UCSD-AML1 (cell line): ENCODE results near the gene ANAPC1.
"Not testable (repeated sequence)": the region's sequence is repeated elsewhere in the genome, so short reads cannot be mapped to it uniquely, and the experiment has no call there.

ENCODE experiments used
- DNase-seq: peaks from one replicate; lab custom pipeline; 2025; ENCODE audit not compliant: unreplicated experiment; lab: John Stamatoyannopoulos, UW

ANAPC1 gene

DNA sequence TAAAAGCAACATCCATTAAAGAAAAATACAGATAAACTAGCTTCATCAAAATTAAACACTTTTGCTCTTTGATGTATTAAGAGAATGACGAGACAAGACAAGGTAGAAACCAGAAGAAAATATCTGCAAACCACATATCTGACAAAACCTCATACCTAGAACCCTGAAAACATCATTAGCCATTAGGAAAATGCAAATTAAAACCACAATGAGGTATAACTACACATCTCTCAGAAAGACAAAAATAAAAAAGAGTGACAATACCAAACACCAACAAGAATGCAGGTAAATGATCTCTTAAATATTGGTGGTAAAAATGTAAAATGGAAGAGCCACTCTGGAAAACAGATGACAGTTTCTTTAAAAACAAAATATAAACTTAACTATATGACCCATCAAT, 53.5 kb downstream of the ANAPC1 start:
- DNase-seq = not testable (repeated sequence)

DNA sequence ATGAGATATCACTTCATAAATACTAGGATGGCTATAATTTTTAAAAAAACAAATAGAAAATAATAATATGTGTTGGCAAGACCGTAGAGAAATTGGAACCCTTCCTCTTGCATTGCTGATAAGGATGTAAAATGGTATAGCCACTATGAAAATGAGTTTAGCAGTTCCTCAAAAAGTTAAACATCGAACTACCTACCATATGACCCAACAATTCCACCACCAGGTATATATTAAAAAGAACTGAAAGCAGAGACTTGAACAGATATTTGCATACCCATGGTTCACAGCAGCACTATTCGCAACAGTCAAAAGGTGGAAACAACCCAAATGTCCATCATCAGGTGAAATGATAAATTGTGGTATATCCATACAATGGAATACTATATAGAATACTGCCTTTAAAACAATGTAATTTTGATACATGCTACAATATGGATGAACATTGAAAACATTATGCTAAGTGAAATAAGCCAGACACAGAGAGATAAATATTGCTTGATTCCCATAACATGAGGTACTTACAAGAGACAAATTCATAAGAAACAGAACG, 55.7 kb downstream of the ANAPC1 start:
- not testable (repeated sequence) for DNase-seq

DNA sequence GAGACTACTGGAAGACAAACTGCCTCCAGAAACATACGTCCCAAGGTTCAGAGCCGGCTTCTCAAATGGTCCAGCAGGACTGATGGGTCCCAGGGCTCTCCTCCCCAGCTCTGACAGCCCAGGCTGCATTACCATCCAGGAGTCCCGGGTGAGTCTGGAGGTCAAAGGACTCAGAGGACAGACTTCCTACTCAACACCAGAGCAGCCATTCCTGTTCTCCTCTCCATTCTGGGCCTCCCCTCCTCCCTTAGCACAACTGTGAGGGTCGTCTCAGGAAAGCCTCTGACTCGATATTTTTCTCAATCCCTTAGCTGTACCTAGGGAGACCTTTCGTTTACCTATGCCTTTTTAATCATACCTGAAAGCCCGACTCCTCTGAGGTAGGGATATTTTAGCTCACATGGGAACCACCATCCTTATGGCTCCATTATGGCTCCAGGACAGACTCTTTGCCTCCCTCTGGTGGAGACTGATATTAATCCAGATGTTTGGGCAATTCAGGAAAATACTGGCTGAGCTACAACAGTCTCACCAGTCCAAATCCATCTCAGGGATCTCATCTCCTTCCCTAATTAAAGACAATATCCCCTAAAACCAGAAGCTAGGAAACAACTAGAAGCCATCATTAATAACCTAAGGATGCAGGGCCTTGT, 70.9 kb downstream of the ANAPC1 start:
- DNase-seq = not testable (repeated sequence)

DNA sequence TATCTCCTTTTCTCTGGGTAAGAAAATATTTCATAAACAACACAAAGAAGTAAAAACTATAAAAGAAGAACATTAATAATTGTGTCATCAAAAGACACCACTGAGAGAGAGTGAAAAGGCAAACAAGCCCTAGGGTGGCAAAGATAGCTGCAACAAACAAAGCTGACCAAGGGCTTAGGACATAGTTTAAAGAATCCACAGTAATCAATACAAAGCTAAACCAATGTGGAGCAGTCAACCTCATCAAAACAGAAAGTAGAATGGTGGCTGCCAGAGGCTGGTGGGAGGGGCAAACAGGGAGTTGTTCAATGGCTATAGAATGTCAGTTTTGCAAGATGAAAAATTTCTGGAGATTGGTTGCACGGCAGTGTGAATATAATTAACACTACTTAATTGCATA, 93.4 kb downstream of the ANAPC1 start:
- DNase-seq = not testable (repeated sequence)

- not testable (repeated sequence) for DNase-seq
Observed at GRCh38 chr2:111784081-111784480, 99.9 kb downstream of the ANAPC1 start.

- DNase-seq = not testable (repeated sequence)
Observed at GRCh38 chr2:111782195-111782594, 101.8 kb downstream of the ANAPC1 start.

DNA sequence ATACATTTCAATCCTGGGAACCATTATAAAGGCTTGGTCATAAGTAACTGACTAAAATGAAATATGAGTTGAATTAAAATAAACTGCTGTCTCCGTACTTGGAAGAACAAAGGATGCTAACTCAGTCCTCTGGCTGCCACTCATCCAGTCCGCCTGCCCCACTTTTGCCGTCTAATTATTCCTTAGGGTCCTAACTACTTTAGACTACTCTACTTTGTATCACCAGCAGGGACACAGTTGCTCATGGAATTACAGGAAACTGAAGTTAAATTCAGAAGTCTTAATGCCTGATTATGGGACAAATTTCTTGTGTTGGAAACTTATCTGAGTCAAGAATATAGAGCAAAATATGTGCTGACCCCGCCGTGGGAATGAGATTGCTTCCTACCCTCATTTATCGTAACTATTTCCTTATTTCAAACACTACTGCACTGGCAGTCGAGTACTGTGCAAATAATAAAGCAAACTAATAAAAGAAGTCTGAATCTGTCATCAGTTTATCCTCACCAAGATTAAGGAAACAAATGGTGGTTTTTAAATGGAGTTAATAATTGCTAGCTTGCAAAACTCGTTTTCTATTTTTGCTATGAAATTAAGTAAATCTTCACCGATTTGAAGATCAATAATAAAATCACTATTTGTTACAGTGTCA, 102.4 kb downstream of the ANAPC1 start:
- DNase-seq = not testable (repeated sequence)

DNA sequence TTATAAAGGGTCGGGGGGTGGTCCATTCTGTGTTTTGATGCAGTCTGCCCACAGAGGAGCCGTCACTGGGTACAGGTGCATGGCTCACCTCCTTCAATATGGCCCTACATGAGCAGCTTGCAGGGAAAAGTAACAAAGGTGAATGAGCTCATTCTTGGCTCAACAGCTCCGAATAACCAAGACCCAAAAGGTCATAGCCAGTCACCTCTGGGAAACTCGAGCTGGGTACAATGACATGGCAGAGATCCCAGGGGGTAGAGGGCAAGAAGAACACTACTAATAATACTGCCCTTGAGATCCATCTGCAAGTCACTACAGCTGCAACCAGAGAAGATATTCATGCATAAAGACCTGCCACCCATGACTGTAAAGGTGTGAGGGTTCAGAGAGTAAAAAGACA, 106.8 kb downstream of the ANAPC1 start:
- not testable (repeated sequence) for DNase-seq

GRCh38 chr2:111776296-111776695, 107.7 kb downstream of the ANAPC1 start:
- DNase-seq = not testable (repeated sequence)

GRCh38 chr2:111772180-111772579, 111.8 kb downstream of the ANAPC1 start:
- DNase-seq = not testable (repeated sequence)

DNA sequence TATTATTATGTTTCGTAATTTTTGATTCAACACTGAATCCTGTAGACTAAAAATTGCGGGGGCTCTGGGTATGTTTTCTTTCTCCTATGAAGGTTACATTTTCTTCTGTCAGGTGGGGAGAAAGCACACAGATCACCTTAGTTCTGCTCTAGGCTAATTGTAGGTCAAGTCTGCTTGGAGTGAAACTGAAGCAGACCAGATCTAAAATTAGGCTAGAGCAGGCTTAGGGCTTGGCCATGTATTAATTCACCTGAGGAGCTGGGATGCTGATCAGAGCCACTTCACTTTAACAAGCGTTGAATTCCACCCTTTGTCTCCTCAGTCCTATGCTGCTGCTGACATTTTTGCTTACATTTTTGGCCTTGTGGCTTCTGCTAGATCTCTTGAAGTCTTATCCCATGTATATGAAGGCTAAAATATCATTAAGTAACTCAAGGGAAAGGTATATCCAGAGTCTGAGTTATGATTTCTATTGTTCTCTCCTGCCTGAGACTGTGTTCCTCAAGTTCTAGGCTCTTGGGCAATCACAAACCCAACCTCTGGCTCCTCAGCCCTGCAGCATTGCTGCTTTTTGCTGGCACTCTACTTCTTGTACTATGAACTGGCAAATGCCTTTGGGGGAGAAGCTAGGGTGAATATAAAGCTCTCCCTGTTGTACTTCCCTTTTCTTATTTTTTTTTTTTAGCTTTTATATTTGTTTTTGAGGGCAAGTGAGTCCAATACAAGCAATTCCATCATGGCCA, 112.9 kb downstream of the ANAPC1 start:
- DNase-seq = not testable (repeated sequence)

DNA sequence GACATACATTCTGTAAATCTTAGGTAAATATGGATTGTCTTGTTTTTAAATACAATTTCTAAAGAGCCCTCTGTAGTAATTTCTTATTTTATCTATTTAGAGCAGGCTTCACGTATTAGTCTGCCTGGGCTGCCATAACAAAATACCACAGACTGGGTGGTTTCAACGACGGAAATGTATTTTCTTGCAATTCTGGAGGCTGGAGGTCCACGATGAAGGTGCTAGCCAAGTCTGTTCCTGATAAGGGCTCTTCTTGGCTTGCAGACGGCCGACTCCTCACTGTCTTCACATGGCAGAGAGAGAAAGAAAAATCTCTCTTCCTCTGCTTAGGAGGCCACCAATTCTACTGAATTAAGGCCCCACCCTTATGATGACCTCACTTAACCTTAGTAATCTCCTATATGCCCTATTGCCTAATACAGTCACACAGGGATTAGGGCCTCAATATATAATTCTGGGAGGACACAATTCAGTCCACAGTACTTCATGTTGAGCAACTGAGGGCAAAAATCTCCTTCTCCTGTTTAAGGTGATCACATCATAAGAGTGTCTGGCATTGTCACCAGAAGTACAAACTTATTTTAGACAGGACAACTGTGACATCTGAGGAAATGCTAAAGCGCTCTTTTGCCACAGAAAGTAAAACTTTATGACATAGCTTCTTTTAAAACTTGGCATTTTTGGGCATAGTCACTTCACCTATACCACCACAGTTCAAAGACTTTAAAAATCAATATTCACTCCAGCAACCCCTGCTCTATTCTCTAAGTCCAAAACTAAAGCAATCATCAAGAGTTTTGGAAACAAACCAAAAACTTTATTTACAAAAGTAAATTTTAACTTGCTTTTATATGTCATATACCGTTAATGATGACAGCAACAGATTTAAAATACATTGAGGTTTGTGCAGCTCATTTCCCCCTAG, 115.5 kb downstream of the ANAPC1 start:
- not testable (repeated sequence) for DNase-seq

DNA sequence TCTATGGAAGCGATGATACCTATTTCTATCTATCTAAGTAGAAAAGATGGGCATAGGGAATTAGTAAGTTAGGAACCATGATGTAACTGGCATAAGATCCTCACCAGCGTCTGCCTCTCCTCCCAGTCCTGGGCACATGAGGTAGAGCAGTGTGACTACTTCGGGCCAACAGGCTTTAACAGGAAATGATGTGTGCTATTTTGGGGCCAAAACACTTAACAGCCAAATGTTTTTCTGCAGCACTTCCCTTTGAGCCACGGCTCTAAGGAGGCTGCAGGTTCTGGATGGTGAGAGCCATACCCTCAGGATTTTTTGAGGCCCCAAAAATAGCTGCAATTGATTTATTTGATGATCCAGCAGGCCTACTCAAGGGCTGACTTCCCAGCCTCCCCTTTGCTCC, 116.9 kb downstream of the ANAPC1 start:
- DNase-seq = not testable (repeated sequence)

DNA sequence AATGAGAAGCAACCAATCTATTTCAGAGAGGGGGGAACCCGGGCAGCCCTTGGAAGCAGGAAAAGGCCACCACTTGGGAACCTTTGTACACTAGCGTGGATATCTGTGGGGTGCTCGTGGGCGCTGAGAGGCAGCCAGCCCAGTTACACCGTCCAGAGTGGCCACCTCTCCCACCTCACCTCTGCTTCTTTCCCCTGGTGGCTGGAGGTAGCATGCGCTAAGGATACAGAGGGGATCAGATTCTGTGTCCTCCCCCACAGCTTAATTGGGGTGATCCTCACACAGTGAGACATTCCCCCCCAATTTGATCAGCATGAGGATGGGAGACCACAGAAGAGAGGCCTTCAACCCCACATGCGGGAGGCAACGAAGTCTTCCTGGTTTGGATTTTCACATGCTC, 117.7 kb downstream of the ANAPC1 start:
- DNase-seq = not testable (repeated sequence)

DNA sequence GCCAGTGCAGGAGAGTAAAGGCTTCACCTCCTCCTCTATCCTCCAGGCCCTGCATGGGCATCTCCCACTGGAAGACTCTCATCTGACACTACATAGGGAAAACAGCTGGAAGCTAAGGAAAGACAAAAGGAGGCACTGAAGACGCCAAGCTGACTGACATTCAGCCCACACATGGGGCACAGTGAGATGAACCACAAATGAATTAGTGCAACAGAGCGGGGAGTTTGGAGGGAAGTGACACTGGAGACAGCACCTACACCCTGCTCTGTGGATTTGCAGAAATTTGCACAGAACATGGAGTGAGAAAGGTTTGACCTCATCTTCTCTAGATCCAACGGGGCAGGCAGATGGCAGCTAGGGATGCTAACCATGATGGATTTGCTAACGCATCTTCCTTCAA, 119.8 kb downstream of the ANAPC1 start:
- DNase-seq = not testable (repeated sequence)

- not testable (repeated sequence) for DNase-seq
Observed at GRCh38 chr2:111760697-111761284, 123.2 kb downstream of the ANAPC1 start.

- DNase-seq = not testable (repeated sequence)
Observed at GRCh38 chr2:111752533-111752932, 131.5 kb downstream of the ANAPC1 start.

GRCh38 chr2:111750641-111751040, 133.4 kb downstream of the ANAPC1 start:
- DNase-seq = not testable (repeated sequence)

DNA sequence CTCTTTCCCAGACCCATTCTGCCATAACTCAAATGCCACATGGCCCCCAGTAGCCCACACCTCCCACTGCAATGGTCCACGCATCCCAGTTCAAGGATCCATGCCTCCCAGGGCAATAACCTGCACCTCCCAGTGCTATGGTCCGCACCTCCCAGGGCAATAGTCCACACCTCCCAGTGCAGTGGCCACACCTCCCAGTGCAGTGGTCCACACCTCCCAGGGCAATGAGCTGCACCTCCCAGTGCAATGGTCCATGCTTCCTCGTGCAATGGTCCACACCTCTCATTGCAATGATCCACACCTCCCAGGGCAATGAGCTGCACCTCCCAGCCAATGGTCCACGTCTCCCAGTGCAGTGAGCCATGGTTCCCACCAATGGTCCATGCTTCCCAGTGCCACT, 135.6 kb downstream of the ANAPC1 start:
- DNase-seq = not testable (repeated sequence)
